Stomach (tissue), 9 donors: ENCODE data around the gene NRXN2. TPM values are rescaled to one million over a fixed set of nuclear protein-coding genes. Genes with fewer than 3 reads are reported as not detected.

ENCODE experiments used
- DNase-seq, 2 donors: peaks; one replicate each; pipeline versions ENCODE4 v3.0.0 to v3.0.0-alpha.2; 2013 to 2019
- H3K27ac ChIP-seq, 5 donors: fragments of 200-600 bp in 4 of 5; sonication (generic) in 4 of 5; one replicate each; pipeline ENCODE4 v1.5.1; 2013 to 2019; ENCODE audit warnings: mild to moderate bottlenecking in 1 of 5, moderate library complexity in 1 of 5
- H3K27me3 ChIP-seq, 3 donors: fragments of 200-600 bp; sonication (generic); one replicate each; pipeline ENCODE4 v1.5.1; 2017 to 2019; ENCODE audit warnings: mixed run types in 1 of 3
- H3K36me3 ChIP-seq, 4 donors: fragments of 200-600 bp; sonication (generic); 1 replicate in 3 of 4; 2 replicates in 1 of 4; pipeline ENCODE4 v1.5.1; 2016 to 2019
- H3K4me1 ChIP-seq, 4 donors: fragments of 200-600 bp; sonication (generic); one replicate each; pipeline ENCODE4 v1.5.1; 2016 to 2019
- H3K4me3 ChIP-seq, 4 donors: fragments of 200-600 bp; sonication (generic) in 3 of 4; one replicate each; pipeline ENCODE4 v1.5.1; 2016 to 2019; ENCODE audit warnings: mild to moderate bottlenecking in 1 of 4
- H3K9me3 ChIP-seq, 4 donors: fragments of 200-600 bp; sonication (generic); one replicate each; pipeline ENCODE4 v1.5.1; 2016 to 2019
- EP300 ChIP-seq: sonication (generic); formaldehyde crosslinking; IDR thresholded peaks from one replicate; pipeline ENCODE4 v1.6.1; 2017; ENCODE audit warnings: antibody characterized with exemption
- POLR2A ChIP-seq, 4 donors: fragments of 450-650 bp; IDR thresholded peaks; one replicate each; pipeline ENCODE4 v1.6.1; 2016; ENCODE audit warnings: antibody characterized with exemption in 4 of 4, control low read depth in 2 of 4, mild to moderate bottlenecking in 1 of 4, moderate library complexity in 1 of 4
- POLR2AphosphoS5 ChIP-seq, 3 donors: sonication (generic); formaldehyde crosslinking; IDR thresholded peaks; one replicate each; pipeline ENCODE4 v1.6.1; 2016; ENCODE audit warnings: antibody characterized with exemption in 3 of 3
- WGBS, 5 donors: extraction: QIAGEN DNeasy Blood & Tissue Kit in 3 of 5; methylation state at CpG; one replicate each; pipeline versions ENCODE4 v1.1.5 to v1.1.7; 2013 to 2018; 5-methylcytosine and 5-hydroxymethylcytosine counted together
- intact Hi-C: fragments of 100-400 bp; cut with DNase I; formaldehyde crosslinking; loops from one replicate; pipeline ENCODE4 v1.15.1; 2023; ENCODE audit warnings: low total_unique reads
- polyA plus RNA-seq, 3 donors: library from polyadenylated mRNA; stranded (reverse); fragments of 200-250 nt; gene quantifications; one replicate each; pipeline ENCODE4 v1.2.3, GENCODE V29; 2013
- total RNA-seq, 5 donors: library from RNA; depleted of rRNA; stranded (reverse); fragments of >200 nt; gene quantifications; one replicate each; pipeline versions ENCODE4 v1.1.0 to v1.2.3, GENCODE V29; 2014 to 2016
- TF ChIP-seq, protein P1 (sequence below), 7 experiments: fragments of 450-650 bp in 4 of 7; fragments of 200-600 bp in 3 of 7; sonication (generic) in 3 of 7; IDR thresholded peaks; one replicate each; pipeline ENCODE4 v1.5.1; 2016 to 2019; ENCODE audit warnings: antibody characterized with exemption in 7 of 7, control low read depth in 2 of 7, mild to moderate bottlenecking in 1 of 7
- donor health status: healthy with polysubstance abuse.
- donor health status: Bipolar disorder and iron deficiency.
- donor health status: healthy.

The NRXN2 gene
- total and polyA plus RNA-seq, 8 donors = 0.14 to 16.9 (median 1.2) TPM; not detected in 4

DNA sequence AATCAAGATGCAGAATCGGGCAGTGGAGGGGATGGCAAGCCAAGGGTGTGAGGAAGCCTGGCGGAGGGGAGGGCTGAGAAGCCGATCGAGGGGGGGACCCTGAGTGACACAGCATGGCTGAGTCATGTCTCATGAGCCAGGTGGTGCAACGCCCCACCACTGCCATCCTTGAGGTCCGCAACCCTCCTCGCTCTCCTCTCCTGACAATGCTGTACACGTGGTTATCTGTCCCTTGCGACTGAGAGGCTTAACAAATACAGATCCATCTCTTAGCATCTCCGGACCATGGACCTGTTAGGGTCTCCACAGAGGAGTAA, 117.8 kb downstream of the NRXN2 start:
- no peak overlapping the region for H3K4me3 ChIP-seq
- no peak for DNase-seq
- 59 to 74% (median 63%) methylated on average over 8 to 10 of the region's 10 CpGs for whole genome bisulfite sequencing, 5 donors
- no peaks in the 10 kb centered on the region for H3K9me3 ChIP-seq
- H3K36me3 ChIP-seq = no peaks in the 10 kb centered on the region
- intact Hi-C loops = no loop called here
- TF ChIP-seq POLR2AphosphoS5 (IDR thresholded peaks at IDR 0.05) (no peak), POLR2A (IDR thresholded peaks at IDR 0.05) (no peak), EP300 (no peak)
- TF ChIP-seq, protein P1, sequence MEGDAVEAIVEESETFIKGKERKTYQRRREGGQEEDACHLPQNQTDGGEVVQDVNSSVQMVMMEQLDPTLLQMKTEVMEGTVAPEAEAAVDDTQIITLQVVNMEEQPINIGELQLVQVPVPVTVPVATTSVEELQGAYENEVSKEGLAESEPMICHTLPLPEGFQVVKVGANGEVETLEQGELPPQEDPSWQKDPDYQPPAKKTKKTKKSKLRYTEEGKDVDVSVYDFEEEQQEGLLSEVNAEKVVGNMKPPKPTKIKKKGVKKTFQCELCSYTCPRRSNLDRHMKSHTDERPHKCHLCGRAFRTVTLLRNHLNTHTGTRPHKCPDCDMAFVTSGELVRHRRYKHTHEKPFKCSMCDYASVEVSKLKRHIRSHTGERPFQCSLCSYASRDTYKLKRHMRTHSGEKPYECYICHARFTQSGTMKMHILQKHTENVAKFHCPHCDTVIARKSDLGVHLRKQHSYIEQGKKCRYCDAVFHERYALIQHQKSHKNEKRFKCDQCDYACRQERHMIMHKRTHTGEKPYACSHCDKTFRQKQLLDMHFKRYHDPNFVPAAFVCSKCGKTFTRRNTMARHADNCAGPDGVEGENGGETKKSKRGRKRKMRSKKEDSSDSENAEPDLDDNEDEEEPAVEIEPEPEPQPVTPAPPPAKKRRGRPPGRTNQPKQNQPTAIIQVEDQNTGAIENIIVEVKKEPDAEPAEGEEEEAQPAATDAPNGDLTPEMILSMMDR (IDR thresholded peaks at IDR 0.05) = no peak
- peaks cover 0 to 14% (median 0%) of the 10 kb centered on the region in 4 donors for H3K4me1 ChIP-seq
- H3K27me3 ChIP-seq = peaks cover 0 to 42% (median 14%) of the 10 kb centered on the region in 3 donors
- no peak overlapping the region for H3K27ac ChIP-seq

DNA sequence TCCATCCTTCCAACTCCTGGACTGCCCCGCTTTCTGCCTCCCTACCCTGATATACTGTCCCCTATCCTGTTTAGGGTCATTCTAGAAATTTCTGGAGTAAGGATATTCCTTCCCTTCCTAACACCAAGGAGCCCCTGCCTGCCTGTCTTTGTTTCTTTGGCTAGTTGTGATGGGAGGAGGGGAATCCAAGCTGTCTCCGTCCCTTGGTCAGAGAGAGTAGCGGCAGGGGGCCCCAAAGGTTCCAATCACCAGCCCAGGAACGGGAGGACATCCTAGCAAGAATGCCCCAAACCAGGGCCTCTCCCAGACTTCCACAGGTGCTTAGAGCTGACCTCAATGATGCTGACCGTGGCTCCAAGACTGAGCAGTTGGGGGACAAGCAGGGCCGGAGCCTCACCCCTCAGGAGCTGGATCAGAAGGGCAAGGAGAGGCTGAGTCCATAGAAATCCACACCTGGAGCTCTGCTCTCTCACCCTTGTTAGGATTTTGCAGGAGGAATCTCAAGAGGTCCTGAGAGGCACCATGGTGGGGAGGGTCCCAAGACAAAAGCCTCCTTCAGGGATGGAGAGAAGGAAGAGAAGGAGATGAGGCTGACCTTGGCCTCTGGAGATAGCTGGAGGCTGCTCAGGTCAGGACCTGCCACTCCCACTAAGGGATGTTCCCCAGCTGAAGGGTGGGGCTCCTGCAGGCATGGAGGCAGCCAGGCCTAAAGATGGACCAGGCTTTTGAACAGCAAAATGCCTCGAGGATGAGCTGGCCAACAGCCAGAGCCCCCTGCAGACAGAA, 118.3 kb downstream of the NRXN2 start:
- no peak overlapping the region for H3K27ac ChIP-seq
- no peaks in the 10 kb centered on the region for H3K36me3 ChIP-seq
- no peak for TF ChIP-seq POLR2A (IDR thresholded peaks at IDR 0.05)
- TF ChIP-seq, protein P1 (IDR thresholded peaks at IDR 0.05) = no peak
- TF ChIP-seq EP300 = no peak
- no peak for TF ChIP-seq POLR2AphosphoS5 (IDR thresholded peaks at IDR 0.05)
- H3K27me3 ChIP-seq = peaks cover 0 to 42% (median 14%) of the 10 kb centered on the region in 3 donors
- no peaks in the 10 kb centered on the region for H3K9me3 ChIP-seq
- intact Hi-C loops = no loop called here
- no peak overlapping the region for H3K4me3 ChIP-seq
- WGBS, 5 donors = 67 to 80% (median 70%) methylated on average over 6 to 7 of the region's 7 CpGs
- DNase-seq = no peak
- peaks cover 0 to 14% (median 0%) of the 10 kb centered on the region in 4 donors for H3K4me1 ChIP-seq

DNA sequence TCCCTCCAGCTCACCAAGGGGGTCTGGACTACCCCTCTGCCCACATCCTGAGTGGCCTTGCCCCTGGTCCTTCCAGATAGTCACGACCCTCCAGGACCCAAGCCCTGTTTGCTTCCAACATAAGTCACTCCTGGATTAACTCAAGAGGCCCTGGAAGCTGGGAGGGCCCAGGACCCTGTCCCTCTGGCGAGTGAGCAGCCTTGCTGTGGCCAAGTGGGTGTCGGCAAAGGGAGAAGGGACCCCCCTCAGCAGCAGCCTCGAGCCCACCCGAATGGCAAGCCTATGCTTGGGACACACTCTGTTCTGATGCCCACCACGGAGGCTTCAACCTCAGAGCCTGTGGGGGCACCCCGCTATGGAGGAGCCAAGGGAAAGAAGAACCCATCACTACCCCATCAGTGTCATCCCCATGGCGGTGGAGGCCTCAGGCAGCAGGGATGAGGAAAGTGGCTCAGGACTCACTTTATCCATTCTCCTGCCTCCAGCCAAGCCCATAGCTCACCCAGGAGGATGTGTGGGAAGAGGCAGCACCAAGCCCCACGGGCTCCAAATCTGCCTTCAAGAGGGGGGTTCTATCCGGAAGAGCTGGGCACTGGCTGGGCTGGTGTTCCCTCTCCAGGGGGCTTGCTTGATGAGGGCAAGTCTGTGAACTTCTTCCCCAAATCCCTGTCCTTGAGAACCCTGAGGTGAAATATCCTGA, 119.4 kb downstream of the NRXN2 start:
- intact Hi-C loops = no loop called here
- Histone ChIP-seq H3K27ac (no peak overlapping the region), H3K4me3 (no peak overlapping the region), H3K27me3 (peaks cover 0 to 38% (median 14%) of the 10 kb centered on the region in 3 donors), H3K4me1 (peaks cover 0 to 12% (median 0%) of the 10 kb centered on the region in 4 donors), H3K9me3 (no peaks in the 10 kb centered on the region), H3K36me3 (no peaks in the 10 kb centered on the region)
- WGBS, 5 donors = 62 to 80% (median 76%) methylated on average over 9 to 10 of the region's 10 CpGs
- TF ChIP-seq, protein P1 (IDR thresholded peaks at IDR 0.05) = no peak
- no peak for TF ChIP-seq POLR2A (IDR thresholded peaks at IDR 0.05)
- no peak for TF ChIP-seq EP300
- TF ChIP-seq POLR2AphosphoS5 (IDR thresholded peaks at IDR 0.05) = no peak
- no peak for DNase-seq

DNA sequence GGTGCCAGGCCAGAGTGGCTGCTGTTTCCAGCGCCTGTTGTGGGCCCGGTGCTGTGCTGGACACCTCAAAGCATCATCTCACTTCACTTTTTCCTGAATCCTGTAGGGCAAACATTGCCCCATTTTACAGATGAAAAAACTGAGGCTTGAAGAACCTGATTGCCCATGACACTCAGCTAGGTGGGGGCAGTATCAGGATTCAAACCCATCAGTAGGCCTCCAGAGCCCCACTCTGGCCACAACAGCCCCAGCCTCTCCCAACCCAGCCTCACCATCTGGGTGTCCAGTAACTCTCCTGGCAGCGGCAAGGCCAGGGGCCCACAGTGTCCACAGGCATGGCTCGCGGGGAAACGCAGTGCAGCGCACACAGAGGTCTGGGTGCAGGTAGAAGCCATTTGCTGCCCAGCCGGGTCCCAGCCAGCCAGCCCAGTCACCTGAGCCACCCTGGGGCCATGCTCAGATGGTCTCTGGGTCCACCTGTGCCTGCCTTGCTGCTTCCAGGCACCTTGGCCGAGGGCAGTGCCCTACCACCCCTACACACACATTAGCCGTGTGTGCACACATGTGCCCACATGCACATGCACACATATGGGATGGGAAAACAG, 120.4 kb downstream of the NRXN2 start:
- no peaks in the 10 kb centered on the region for H3K36me3 ChIP-seq
- intact Hi-C loops = no loop called here
- 82 to 94% (median 90%) methylated on average over 3 to 10 of the region's 10 CpGs for WGBS, 5 donors
- H3K9me3 ChIP-seq = no peaks in the 10 kb centered on the region
- H3K27me3 ChIP-seq = peaks cover 0 to 31% (median 11%) of the 10 kb centered on the region in 3 donors
- H3K4me1 ChIP-seq = peaks cover 0 to 2% (median 0%) of the 10 kb centered on the region in 4 donors
- H3K4me3 ChIP-seq = no peak overlapping the region
- TF ChIP-seq, protein P1 (IDR thresholded peaks at IDR 0.05) = no peak
- TF ChIP-seq EP300 (no peak), POLR2AphosphoS5 (IDR thresholded peaks at IDR 0.05) (no peak), POLR2A (IDR thresholded peaks at IDR 0.05) (no peak)
- no peak overlapping the region for H3K27ac ChIP-seq
- DNase-seq = no peak
